K562 (cell line): Measurements from ENCODE around the gene SGK1. TPM values are rescaled to one million over a fixed set of nuclear protein-coding genes. Genes with fewer than 3 reads are reported as not detected.

Experiments
- ATAC-seq: fragments of 200-7000 bp; cut with Tn5 transposase; 3 replicates; pipeline ENCODE4 v1.9.1; 2020; ENCODE audit warnings: moderate library complexity
- BruUV-seq: library from RNA; stranded (reverse); fragments of 400-500 nt; replicated peaks from 2 replicates; lab custom pipeline; 2021; lab: Mats Ljungman, UMichigan
- CTCF ChIA-PET: fragments of 300-600 bp; formaldehyde crosslinking; extraction: SDS; loops from one replicate; lab custom pipeline; 2021; ENCODE audit warnings: low intra/inter-chr PET ratio; lab: Yijun Ruan, JAX
- POLR2A ChIA-PET: fragments of 300-600, 350-650 bp; sonication (Branson Sonifier 250); formaldehyde crosslinking; extraction: SDS; loops from one replicate; lab custom pipeline; 2021; ENCODE audit warnings: antibody characterized with exemption, inconsistent platforms; lab: Yijun Ruan, JAX
- DNase-seq, 4 experiments: peaks; one replicate each; pipeline versions ENCODE4 v3.0.0 to v3.0.0-alpha.2; 2011 to 2018; ENCODE audit warnings: low spot score in 3 of 4, mixed read lengths in 3 of 4; ENCODE audit errors: extremely low read depth in 1 of 4
- FAIRE-seq: peaks from 2 replicates; lab custom pipeline; 2011; peaks lifted over from hg19 to GRCh38; lab: Jason Lieb, UNC
- H2AFZ ChIP-seq: 2 replicates; pipeline ENCODE4 v1.6.0; 2011; ENCODE audit warnings: low read depth, low read length, control low read depth, inconsistent platforms
- H3K27ac ChIP-seq: fragments of 200-600 bp; 3 replicates; pipeline ENCODE4 v1.8.0; 2011; ENCODE audit warnings: low read depth, mild to moderate bottlenecking, control low read depth, inconsistent platforms, low read length, moderate library complexity, mixed read lengths; ENCODE audit errors: extremely low read depth
- H3K27me3 ChIP-seq, 2 experiments: fragments of 300-600 bp in 1 of 2; 2 replicates in 1 of 2; 3 replicates in 1 of 2; pipeline versions ENCODE4 v1.6.0 to v1.8.0; 2011; ENCODE audit warnings: inconsistent platforms in 2 of 2, low read length in 2 of 2, mild to moderate bottlenecking in 1 of 2, mixed read lengths in 1 of 2, moderate library complexity in 1 of 2; ENCODE audit not compliant: control insufficient read depth in 2 of 2, insufficient read depth in 2 of 2
- H3K36me3 ChIP-seq: fragments of 300-600 bp; 3 replicates; pipeline ENCODE4 v1.8.0; 2011; ENCODE audit warnings: mild to moderate bottlenecking, low read length, inconsistent platforms; ENCODE audit not compliant: control insufficient read depth, insufficient read depth
- H3K4me1 ChIP-seq, 2 experiments: fragments of 200-600 bp in 1 of 2; replicated peaks in 1 of 2; 2 replicates in 1 of 2; 3 replicates in 1 of 2; pipeline versions ENCODE4 v1.5.1 to v1.8.0; 2011; ENCODE audit warnings: inconsistent platforms in 2 of 2, low read length in 2 of 2, mild to moderate bottlenecking in 1 of 2, mixed read lengths in 1 of 2, moderate library complexity in 1 of 2; ENCODE audit not compliant: control insufficient read depth in 2 of 2, insufficient read depth in 2 of 2
- H3K4me2 ChIP-seq: 2 replicates; pipeline ENCODE4 v1.6.1; 2011; ENCODE audit warnings: low read length, control low read depth, inconsistent platforms, mixed read lengths; ENCODE audit not compliant: insufficient read depth
- H3K4me3 ChIP-seq: fragments of 200-600 bp; sonication (generic), shearing (Covaris generic); 2 replicates; pipeline ENCODE4 v1.5.1; 2016; ENCODE audit warnings: control low read depth, inconsistent platforms
- H3K79me2 ChIP-seq: fragments of 200-600 bp; 3 replicates; pipeline ENCODE4 v1.8.0; 2011; ENCODE audit warnings: low read length, inconsistent platforms; ENCODE audit not compliant: control insufficient read depth, insufficient read depth
- H3K9ac ChIP-seq, 2 experiments: 2 replicates each; pipeline versions ENCODE4 v1.6.0 to v1.6.1; 2011; ENCODE audit warnings: low read depth in 2 of 2, low read length in 2 of 2, control low read depth in 1 of 2, inconsistent platforms in 1 of 2, mild to moderate bottlenecking in 1 of 2, mixed read lengths in 1 of 2; ENCODE audit not compliant: insufficient read depth in 1 of 2
- H3K9me1 ChIP-seq: one replicate; pipeline ENCODE4 v1.6.0; 2011; ENCODE audit warnings: inconsistent platforms, mild to moderate bottlenecking, low read length, moderate library complexity; ENCODE audit not compliant: control insufficient read depth, insufficient read depth
- H3K9me3 ChIP-seq: replicated peaks from 2 replicates; pipeline ENCODE4 v1.5.1; 2011; ENCODE audit warnings: low read depth, low read length, inconsistent platforms; ENCODE audit not compliant: control insufficient read depth, insufficient read depth
- H4K20me1 ChIP-seq: replicated peaks from 2 replicates; pipeline ENCODE4 v1.6.1; 2011; ENCODE audit warnings: low read length, inconsistent platforms, mixed read lengths; ENCODE audit not compliant: control insufficient read depth, insufficient read depth
- ARID2 ChIP-seq: fragments of 450-650 bp; IDR thresholded peaks from 2 replicates; pipeline ENCODE4 v1.6.1; 2017; ENCODE audit warnings: antibody characterized with exemption, mild to moderate bottlenecking
- GTF2E2 ChIP-seq: fragments of 200-800 bp; sonication (Bioruptor generic); IDR thresholded peaks from 2 replicates; pipeline ENCODE4 v1.6.1; 2016; ENCODE audit warnings: missing genetic modification characterization, missing compliant biosample characterization
- IRF2 ChIP-seq: sonication (generic); formaldehyde crosslinking; IDR thresholded peaks from 2 replicates; pipeline ENCODE4 v1.8.1; 2022; ENCODE audit warnings: mild to moderate bottlenecking, missing genetic modification reagents
- MTF1 ChIP-seq: fragments of 250-450 bp; sonication (Bioruptor Pico); IDR thresholded peaks from 2 replicates; pipeline ENCODE4 v1.9.0; 2021; ENCODE audit warnings: moderate library complexity, mild to moderate bottlenecking, inconsistent platforms, borderline replicate concordance
- NFIC ChIP-seq: fragments of 450-650 bp; IDR thresholded peaks from 2 replicates; pipeline ENCODE4 v1.6.1; 2017; ENCODE audit warnings: mild to moderate bottlenecking, inconsistent platforms
- PCBP2 ChIP-seq: fragments of 200-400 bp; formaldehyde crosslinking; IDR thresholded peaks from 2 replicates; pipeline ENCODE4 v1.6.1; 2018; ENCODE audit warnings: low read length, low read depth, mild to moderate bottlenecking, moderate library complexity; ENCODE audit not compliant: poor library complexity, severe bottlenecking
- POLR2AphosphoS2 ChIP-seq: IDR thresholded peaks from 2 replicates; pipeline ENCODE4 v1.6.1; 2012; ENCODE audit warnings: low read length, improper control_type of control experiment
- PRPF4 ChIP-seq: fragments of 200-400 bp; formaldehyde crosslinking; IDR thresholded peaks from one replicate; pipeline ENCODE4 v1.6.1; 2017; ENCODE audit warnings: low read length, low read depth, mild to moderate bottlenecking; ENCODE audit not compliant: insufficient read depth, poor library complexity, severe bottlenecking
- ZC3H8 ChIP-seq: fragments of 450-650 bp; IDR thresholded peaks from 2 replicates; pipeline ENCODE4 v1.6.1; 2017
- ZNF239 ChIP-seq: fragments of 250-450 bp; sonication (Bioruptor Pico); IDR thresholded peaks from 2 replicates; pipeline ENCODE4 v1.4.0; 2020; ENCODE audit warnings: mild to moderate bottlenecking
- WGBS: fragments of 100-300 bp; shearing (Covaris generic); methylation state at CpG from one replicate; pipeline ENCODE4 v1.1.6; 2016; ENCODE audit warnings: low coverage, mixed read lengths; ENCODE audit not compliant: insufficient coverage; ENCODE audit errors: missing lambda C conversion rate; 5-methylcytosine and 5-hydroxymethylcytosine counted together
- in situ Hi-C: fragments of 300-500 bp; cut with MboI; formaldehyde crosslinking; loops from 4 replicates; pipeline ENCODE4 v1.15.0; 2018; ENCODE audit warnings: inconsistent platforms, mixed read lengths
- intact Hi-C: fragments of 100-400 bp; cut with micrococcal nuclease; formaldehyde crosslinking; loops from 2 replicates; pipeline ENCODE4 v1.14.2; 2022
- polyA plus RNA-seq, 8 experiments: library from polyadenylated mRNA; depleted of rRNA in 4 of 8; stranded (reverse) in 5 of 8; unstranded in 3 of 8; fragments of >200 nt; fragmentation: Nextera tagmentation in 2 of 8; fragmentation: Illumina TruSeq in 1 of 8; extraction: Ambion mirVana in 2 of 8; extraction: Trizol in 1 of 8; gene quantifications; 2 replicates each; pipeline versions ENCODE4 v1.2.1 to v1.2.3, GENCODE V29; 2011 to 2014; ENCODE audit warnings: inconsistent platforms in 1 of 8, missing spikeins in 1 of 8
- total RNA-seq, 7 experiments: library from RNA; depleted of rRNA in 6 of 7; stranded (reverse); fragments of >200 nt in 6 of 7; fragmentation: Illumina TruSeq in 2 of 7; extraction: Trizol in 2 of 7; gene quantifications; 2 replicates each; pipeline versions ENCODE4 v1.2.1 to v1.2.3, GENCODE V29; 2011 to 2021; ENCODE audit warnings: low replicate concordance in 1 of 7
- TF ChIP-seq, protein P1 (sequence below), 2 experiments: fragments of 200-800 bp in 1 of 2; sonication (Bioruptor generic) in 1 of 2; sonication (generic) in 1 of 2; formaldehyde crosslinking in 1 of 2; IDR thresholded peaks in 1 of 2; conservative IDR thresholded peaks in 1 of 2; 2 replicates each; pipeline versions ENCODE4 v1.5.0 to v1.6.1; 2016 to 2020; ENCODE audit warnings: missing compliant biosample characterization in 1 of 2, missing genetic modification characterization in 1 of 2, missing genetic modification reagents in 1 of 2
- TF ChIP-seq, protein P2 (sequence below), 3 experiments: fragments of 200-800 bp in 1 of 3; fragments of 250-450 bp in 1 of 3; fragments of 450-650 bp in 1 of 3; sonication (Bioruptor Pico) in 1 of 3; sonication (Bioruptor generic) in 1 of 3; formaldehyde crosslinking in 1 of 3; IDR thresholded peaks; 2 replicates each; pipeline versions ENCODE4 v1.6.1 to v1.8.0; 2016 to 2022; ENCODE audit warnings: mild to moderate bottlenecking in 2 of 3, missing genetic modification characterization in 2 of 3, missing compliant biosample characterization in 1 of 3, moderate library complexity in 1 of 3
- TF ChIP-seq, protein P3 (sequence below): sonication (generic); formaldehyde crosslinking; IDR thresholded peaks from 2 replicates; pipeline ENCODE4 v1.8.1; 2023; ENCODE audit warnings: mild to moderate bottlenecking, missing genetic modification reagents

SGK1 gene
- total and polyA plus RNA-seq, 9 of the 15 experiments (the other 6 are each of a cell fraction or from before 2014, with no cell fraction given) = 3.5 to 7.2 (median 3.9) TPM

DNA sequence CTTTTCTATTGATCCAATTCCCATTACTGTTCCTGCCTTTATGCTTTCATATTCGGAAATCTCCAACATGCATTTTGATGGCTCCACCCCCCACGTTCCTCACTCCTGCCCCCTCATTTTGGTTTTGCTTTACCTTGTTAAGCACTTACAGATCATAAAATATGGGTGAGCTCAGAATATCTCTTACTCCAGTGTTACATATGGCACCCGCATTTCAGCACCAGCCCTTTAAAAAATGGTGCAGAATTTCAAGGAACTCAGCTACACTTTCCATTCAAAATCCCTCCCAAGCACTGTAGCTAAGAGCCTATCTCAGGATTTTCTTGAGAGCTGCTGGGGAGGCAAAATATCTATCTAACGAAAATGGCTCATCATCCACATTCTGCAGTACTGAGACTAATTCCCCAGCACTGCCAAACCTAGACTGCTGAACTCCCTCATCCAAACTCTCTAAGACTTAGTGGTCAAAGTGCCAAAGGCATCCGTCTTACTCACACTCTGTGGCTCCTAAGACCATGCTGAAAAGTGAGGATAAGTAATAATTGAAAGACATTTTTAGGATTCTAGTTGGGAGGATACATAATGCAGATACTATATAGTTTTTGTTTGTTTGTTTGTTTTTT, 7.8 kb downstream of the SGK1 start (continued):
- TF ChIP-seq POLR2AphosphoS2 = no peak
- TF ChIP-seq, all 486 proteins: peak for 0

DNA sequence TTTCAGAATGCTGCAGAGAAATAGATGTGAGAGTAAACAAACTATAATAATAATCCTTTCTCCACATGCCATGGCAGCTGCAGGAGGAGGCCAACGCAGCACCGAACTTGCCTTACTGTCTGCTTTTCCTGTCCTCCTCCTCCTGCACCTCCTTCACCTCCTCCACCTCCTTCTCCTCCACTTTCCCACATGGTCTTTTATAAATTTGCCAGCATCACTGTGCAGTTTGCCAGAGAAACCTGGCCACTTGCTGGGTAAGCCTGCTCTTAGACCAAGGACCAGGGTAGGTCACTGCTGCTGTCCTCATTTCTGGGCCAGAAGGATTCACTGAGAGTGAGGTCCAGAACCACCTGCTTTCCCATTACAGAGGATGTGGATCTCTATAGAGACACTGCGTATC, 8.7 kb downstream of the SGK1 start:
- Histone ChIP-seq H3K9me3 (no peaks in the 10 kb centered on the region), H3K36me3 (no peaks in the 10 kb centered on the region), H3K4me1 (peaks cover 0 to 2% of the 10 kb centered on the region in 2 experiments; a peak in 2 of 5 replicates), H3K4me3 (no peak overlapping the region), H3K4me2 (no peak overlapping the region), H3K27me3 (no peaks in the 10 kb centered on the region), H3K27ac (no peak overlapping the region), H3K9ac (no peak overlapping the region), H2AFZ (peak overlapping the region; percentile 33; the same call in 1 of the 2 replicates), H3K79me2 (no peaks in the 10 kb centered on the region), H3K9me1 (no peaks in the 10 kb centered on the region), H4K20me1 (no peaks in the 10 kb centered on the region)
- WGBS = 85% methylated on average over 3 of the region's 3 CpGs
- in situ Hi-C loops (no loop called here), intact Hi-C loops (no loop called here)
- CTCF ChIA-PET = no interaction called here
- peak; percentile 30; the same call in 2 of the 3 replicates for ATAC-seq
- no TSS peak for BruUV-seq
- POLR2A ChIA-PET = interaction anchor here (0.6 to 2.5 kb wide), 3 partner anchors 10 to 355 kb away, joined by 4 to 20 read pairs (median 4); no protein-coding TSS in a partner anchor
- no peak for DNase-seq
- FAIRE-seq = no peak
- TF ChIP-seq GTF2E2 (tag) (no peak), NFIC (no peak), IRF2 (no peak), ARID2 (no peak), ZNF239 (CRISPR knock-in tag) (no peak), ZC3H8 (no peak), MTF1 (no peak), PCBP2 (no peak), PRPF4 (no peak)
- TF ChIP-seq, protein P1, sequence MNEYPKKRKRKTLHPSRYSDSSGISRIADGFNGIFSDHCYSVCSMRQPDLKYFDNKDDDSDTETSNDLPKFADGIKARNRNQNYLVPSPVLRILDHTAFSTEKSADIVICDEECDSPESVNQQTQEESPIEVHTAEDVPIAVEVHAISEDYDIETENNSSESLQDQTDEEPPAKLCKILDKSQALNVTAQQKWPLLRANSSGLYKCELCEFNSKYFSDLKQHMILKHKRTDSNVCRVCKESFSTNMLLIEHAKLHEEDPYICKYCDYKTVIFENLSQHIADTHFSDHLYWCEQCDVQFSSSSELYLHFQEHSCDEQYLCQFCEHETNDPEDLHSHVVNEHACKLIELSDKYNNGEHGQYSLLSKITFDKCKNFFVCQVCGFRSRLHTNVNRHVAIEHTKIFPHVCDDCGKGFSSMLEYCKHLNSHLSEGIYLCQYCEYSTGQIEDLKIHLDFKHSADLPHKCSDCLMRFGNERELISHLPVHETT (CRISPR knock-in tag; conservative IDR thresholded peaks at IDR 0.05 in 1 of 2, IDR thresholded peaks at IDR 0.05 in 1 of 2) = no peak
- TF ChIP-seq, protein P2, sequence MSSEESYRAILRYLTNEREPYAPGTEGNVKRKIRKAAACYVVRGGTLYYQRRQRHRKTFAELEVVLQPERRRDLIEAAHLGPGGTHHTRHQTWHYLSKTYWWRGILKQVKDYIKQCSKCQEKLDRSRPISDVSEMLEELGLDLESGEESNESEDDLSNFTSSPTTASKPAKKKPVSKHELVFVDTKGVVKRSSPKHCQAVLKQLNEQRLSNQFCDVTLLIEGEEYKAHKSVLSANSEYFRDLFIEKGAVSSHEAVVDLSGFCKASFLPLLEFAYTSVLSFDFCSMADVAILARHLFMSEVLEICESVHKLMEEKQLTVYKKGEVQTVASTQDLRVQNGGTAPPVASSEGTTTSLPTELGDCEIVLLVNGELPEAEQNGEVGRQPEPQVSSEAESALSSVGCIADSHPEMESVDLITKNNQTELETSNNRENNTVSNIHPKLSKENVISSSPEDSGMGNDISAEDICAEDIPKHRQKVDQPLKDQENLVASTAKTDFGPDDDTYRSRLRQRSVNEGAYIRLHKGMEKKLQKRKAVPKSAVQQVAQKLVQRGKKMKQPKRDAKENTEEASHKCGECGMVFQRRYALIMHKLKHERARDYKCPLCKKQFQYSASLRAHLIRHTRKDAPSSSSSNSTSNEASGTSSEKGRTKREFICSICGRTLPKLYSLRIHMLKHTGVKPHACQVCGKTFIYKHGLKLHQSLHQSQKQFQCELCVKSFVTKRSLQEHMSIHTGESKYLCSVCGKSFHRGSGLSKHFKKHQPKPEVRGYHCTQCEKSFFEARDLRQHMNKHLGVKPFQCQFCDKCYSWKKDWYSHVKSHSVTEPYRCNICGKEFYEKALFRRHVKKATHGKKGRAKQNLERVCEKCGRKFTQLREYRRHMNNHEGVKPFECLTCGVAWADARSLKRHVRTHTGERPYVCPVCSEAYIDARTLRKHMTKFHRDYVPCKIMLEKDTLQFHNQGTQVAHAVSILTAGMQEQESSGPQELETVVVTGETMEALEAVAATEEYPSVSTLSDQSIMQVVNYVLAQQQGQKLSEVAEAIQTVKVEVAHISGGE (CRISPR knock-in tag; IDR thresholded peaks at IDR 0.05) = no peak
- TF ChIP-seq, protein P3, sequence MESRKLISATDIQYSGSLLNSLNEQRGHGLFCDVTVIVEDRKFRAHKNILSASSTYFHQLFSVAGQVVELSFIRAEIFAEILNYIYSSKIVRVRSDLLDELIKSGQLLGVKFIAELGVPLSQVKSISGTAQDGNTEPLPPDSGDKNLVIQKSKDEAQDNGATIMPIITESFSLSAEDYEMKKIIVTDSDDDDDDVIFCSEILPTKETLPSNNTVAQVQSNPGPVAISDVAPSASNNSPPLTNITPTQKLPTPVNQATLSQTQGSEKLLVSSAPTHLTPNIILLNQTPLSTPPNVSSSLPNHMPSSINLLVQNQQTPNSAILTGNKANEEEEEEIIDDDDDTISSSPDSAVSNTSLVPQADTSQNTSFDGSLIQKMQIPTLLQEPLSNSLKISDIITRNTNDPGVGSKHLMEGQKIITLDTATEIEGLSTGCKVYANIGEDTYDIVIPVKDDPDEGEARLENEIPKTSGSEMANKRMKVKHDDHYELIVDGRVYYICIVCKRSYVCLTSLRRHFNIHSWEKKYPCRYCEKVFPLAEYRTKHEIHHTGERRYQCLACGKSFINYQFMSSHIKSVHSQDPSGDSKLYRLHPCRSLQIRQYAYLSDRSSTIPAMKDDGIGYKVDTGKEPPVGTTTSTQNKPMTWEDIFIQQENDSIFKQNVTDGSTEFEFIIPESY (CRISPR knock-in tag) = no peak
